ENCODE measurements around the gene ASIC4. TPM values are rescaled to one million over a fixed set of nuclear protein-coding genes. Genes with fewer than 3 reads are reported as not detected.

Gene ASIC4, protein sequence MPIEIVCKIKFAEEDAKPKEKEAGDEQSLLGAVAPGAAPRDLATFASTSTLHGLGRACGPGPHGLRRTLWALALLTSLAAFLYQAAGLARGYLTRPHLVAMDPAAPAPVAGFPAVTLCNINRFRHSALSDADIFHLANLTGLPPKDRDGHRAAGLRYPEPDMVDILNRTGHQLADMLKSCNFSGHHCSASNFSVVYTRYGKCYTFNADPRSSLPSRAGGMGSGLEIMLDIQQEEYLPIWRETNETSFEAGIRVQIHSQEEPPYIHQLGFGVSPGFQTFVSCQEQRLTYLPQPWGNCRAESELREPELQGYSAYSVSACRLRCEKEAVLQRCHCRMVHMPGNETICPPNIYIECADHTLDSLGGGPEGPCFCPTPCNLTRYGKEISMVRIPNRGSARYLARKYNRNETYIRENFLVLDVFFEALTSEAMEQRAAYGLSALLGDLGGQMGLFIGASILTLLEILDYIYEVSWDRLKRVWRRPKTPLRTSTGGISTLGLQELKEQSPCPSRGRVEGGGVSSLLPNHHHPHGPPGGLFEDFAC
- total RNA-seq: not detected in 2 replicates

DNA sequence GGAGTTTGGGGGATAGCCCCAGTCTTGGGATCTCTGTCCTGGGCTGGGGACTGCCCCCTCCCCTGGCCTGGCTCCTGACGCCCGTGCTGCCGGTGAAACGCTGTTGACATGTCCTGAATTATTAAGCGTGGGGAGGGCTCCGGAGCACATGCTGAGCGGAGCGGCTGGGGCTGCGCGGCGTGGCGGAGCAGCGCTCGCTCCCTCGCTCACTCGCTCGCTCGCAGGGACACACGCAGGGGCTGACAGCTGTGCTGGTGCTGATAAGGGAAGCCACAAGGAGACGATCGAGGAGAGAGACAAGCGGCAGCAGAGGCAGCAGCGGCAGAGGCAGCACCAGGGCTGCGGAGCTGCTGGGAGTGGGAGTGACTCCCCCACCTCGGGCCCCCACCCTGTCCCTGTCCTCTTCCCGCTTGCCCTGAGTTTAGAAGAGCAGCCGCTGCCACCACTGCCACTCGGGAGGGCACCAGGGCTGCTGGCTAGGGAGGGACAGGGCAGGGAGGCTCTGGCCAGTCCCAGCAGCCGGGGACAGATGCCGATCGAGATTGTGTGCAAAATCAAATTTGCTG, at the start of gene ASIC4:
Gene ASIC4 (plus strand): TSS at position 287 of the 566 bp plus-strand sequence. CDS start 243 bp downstream, at position 530.

DNA sequence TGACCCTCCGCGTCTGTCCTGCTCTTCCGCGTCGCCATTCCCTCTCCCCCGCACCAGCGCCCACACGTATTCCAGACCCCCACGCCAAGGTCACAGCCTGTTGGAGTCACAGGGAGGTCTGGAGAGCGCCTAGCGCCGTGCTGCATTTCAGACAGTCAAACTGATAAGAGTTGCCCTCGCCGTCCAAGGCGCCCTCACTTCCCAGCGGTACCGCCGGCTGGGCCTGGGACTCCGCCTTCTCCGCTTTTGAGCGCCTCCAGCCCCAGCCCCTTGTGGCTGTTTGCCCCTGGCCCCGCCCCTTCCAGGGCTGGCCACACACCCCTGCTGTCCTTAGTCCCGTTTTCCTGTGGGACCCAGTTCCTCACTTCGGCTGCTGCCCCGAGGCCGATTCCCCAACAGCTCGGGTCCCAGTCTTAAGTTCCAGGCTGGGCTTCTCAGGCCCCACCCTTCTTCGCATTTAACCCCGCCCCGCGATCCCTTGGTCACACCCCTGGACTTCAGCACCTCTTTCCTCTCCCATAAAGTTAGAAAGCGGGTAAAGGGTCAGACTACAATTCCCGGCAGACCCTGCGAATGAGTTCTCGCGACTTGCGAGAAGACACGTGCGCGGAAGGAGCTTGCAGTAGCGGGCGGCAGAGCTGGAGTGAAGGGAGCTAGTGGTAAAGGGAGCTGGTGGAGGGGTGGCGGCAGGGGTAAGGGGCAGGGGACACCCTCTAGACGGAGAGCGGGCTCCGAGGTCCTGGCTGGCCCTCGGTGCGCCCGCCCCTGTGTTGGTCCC, 15.8 kb upstream of the ASIC4 start, which contains the start of gene GMPPA:
Gene GMPPA (plus strand): TSS at position 612 of the 778 bp plus-strand sequence. CDS start 1,085 bp downstream, outside the sequence.

DNA sequence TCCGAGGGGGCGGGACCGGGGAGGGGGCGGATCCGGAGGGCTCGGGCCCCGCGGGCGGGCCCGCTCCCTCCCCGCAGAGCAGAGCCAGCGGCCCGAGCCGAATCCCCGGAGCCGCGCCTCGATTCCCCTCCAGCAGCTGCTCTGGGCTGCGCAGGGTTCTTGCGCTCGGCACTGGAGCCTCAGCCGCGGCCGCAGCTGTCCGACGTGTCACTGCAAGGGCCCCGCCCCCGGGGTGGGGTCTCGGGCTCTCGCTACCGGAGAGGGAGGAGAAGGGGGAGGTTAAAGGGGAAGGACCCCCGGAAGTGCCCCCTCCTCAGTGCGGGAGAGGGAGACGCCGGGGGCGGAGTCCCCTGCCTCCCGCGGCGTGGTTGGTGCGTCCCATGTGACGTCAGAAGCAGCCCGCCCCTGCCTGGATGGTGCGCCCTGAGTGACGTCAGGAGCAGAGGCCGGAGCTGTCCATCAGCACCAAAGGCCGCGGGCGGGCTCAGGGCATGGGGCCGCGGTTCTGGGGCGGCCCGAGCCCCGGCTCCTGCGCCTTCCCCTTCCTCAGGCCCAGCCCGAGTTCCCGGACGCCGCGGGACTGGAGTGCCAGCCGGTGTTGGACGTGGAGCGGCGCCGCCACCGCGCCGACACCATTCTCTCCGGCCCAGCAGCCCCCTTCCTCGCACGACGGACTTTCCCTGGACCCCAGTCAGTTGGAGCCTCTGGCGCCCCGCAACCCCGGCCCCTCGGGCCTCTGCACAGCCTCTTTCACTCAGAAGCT, 29.5 kb downstream of the ASIC4 start, which contains the start of the genes CHPF and TMEM198:
Gene CHPF (minus strand): TSS at position 214 of the 763 bp plus-strand sequence. CDS start 271 bp downstream, outside the sequence.
Gene TMEM198 (plus strand): TSS at position 433 of the 763 bp plus-strand sequence. CDS start 700 bp downstream, outside the sequence.

DNA sequence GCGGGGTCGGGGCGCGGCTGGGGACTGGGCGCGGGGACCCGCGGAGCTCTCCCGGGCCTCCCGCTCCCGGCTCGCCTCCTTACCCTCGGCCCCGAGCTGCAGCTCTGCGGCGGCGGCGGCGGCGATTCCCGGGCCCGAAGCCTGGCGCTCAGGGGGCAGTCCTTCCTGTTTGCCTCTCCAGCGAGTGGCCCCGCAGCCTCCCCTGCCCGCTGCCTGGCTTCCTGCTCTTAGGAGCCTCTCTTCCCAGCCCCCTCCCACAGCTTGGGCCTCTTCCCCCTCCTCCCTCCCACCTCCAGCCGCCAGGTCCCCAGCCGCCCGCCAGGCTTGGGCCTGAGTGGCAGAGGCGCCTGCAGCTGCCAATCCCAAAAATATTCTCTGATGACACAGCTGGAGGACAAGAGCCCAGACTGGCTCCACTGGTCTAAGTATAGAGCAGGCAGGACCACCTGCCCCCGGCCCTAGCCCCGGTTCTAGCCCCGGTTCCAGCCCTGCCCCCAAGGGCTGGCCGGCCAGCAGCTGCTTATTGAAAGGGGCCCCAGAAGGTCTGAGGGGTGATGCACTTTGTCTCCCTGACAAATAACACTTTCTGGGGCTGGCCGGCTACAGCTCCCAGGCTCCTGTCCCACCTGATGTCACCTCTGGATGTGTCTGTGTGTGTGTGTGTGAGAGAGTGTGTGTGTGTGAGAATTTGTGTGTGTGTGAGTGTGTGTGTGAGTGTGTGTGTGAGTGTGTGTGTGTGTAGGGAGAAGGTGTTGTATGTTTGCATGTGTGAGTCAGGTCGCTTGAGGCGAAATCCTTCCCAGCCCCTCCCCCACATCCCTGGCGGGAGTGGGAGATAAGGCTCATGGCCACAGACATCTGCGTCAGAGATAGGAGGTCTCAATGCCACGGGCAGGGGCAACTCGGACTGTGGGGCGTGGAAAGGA, 57.3 kb downstream of the ASIC4 start, which contains the start of gene OBSL1:
Gene OBSL1 (minus strand): TSS at position 229 of the 926 bp plus-strand sequence. CDS start 307 bp downstream, outside the sequence.

DNA sequence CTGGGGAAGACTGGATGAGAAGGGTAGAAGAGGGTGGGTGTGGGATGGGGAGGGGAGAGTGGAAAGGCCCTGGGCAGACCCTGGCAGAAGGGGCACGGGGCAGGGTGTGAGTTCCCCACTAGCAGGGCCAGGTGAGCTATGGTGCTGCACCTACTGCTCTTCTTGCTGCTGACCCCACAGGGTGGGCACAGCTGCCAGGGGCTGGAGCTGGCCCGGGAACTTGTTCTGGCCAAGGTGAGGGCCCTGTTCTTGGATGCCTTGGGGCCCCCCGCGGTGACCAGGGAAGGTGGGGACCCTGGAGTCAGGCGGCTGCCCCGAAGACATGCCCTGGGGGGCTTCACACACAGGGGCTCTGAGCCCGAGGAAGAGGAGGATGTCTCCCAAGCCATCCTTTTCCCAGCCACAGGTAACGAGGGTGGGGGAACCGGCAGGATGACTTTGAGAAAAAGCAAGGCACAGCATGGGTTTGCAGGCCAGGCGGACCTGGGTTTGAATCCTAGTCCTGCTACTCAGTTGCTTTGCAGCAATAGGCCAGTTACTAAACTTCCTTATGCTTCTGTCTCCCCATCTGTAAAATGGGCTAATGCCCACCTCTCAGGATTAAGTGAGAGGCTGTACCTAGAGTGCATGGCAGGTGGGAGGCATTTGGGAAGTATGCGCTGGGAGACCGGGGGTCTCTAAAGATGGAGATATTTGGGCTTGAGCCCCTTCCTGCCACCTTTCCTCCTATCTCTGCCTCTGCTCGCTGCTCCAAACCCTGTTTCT, 58.1 kb downstream of the ASIC4 start, which contains the start of gene INHA:
Gene INHA (plus strand): TSS at position 74 of the 765 bp plus-strand sequence. CDS start 65 bp downstream, at position 139.

Small RNA genes lying within 50 kb of the gene (small RNA-seq; reads per million reads assigned to genes)
- not detected for gene MIR3132

Other genes with a start within 250 kb of the ASIC4 start
- 19.6 and 24.5 TPM in 2 replicates for gene DNAJB2, start 235.1 kb upstream of the ASIC4 start, total RNA-seq
- gene PTPRN, start 205.1 kb upstream of the ASIC4 start, total RNA-seq: not detected in 2 replicates
- gene RESP18, start 181.7 kb upstream of the ASIC4 start, total RNA-seq: not detected in 2 replicates
- 57.2 and 60.8 TPM in 2 replicates for gene DNPEP, start 126.6 kb upstream of the ASIC4 start, total RNA-seq
- gene DES, start 96.1 kb upstream of the ASIC4 start, total RNA-seq: under 0.01 TPM in 1 of 2 replicates, not detected in the other
- gene SPEG, start 79.6 kb upstream of the ASIC4 start, total RNA-seq: under 0.01 and 1.4 TPM in 2 replicates
- gene GMPPA, start 15.6 kb upstream of the ASIC4 start, total RNA-seq: 33.9 and 40.2 TPM in 2 replicates
- gene CHPF, start 29.3 kb downstream of the ASIC4 start, total RNA-seq: 1.9 and 2.0 TPM in 2 replicates
- not detected in 2 replicates for gene TMEM198, start 29.5 kb downstream of the ASIC4 start, total RNA-seq
- gene OBSL1, start 57.1 kb downstream of the ASIC4 start, total RNA-seq: 18.5 and 22.5 TPM in 2 replicates
- gene INHA, start 57.8 kb downstream of the ASIC4 start, total RNA-seq: not detected in 2 replicates
- 10.0 and 12.4 TPM in 2 replicates for gene STK11IP, start 83.4 kb downstream of the ASIC4 start, total RNA-seq
- 0.10 and 0.33 TPM in 2 replicates for gene SLC4A3, start 113.1 kb downstream of the ASIC4 start, total RNA-seq

Measured in vein endothelial cell (primary cell).